Measurements from ENCODE around the gene IFI35.
"Not testable (repeated sequence)": the region's sequence is repeated elsewhere in the genome, so short reads cannot be mapped to it uniquely, and the experiment has no call there.

Gene IFI35

DNA sequence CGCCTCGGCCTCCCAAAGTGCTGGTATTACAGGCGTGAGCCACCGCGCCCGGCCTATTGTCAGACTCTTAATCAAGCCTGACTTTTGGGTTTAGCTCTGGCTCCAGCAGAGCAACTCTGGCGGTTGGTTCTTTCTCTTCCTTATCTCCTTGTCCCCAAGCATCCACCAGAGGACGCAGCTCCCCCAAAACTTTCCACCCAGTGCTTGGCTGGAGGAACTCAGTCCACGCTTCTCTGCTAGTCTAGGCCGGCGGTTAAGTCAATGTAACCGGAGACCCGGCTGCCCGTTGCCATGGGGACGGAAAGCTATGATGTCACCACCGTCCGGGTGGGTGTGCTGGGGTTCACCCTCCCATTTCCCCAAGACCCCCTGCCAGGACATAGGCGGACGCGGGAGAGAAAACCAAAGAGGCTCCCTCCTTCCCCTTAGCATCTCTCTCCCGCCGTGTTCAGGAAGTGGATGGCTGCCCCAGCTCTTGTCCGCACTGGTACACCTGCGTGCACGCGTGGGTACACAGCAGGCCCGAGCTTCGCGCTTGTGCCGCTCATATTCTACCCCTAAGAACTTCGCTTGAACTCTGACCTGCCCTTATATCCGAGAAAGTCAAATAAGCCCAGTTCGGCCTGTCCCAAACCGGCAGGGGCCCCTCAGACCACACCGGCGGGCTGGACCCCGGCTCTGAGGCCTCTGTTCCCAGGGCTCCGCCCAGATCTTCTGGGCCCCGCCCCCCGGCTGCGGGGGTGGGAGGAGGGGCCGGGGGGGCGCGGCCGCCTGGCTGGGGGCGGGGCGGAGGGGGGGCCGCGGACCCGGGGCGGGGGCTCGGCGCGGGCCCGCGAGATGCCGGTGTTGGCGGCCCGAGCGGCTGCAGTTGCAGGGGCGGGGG lies 18.1 kb downstream of the IFI35 start, which contains the start of gene RND2:
Gene RND2 (plus strand): TSS at position 825 of the 883 bp plus-strand sequence. CDS start 117 bp downstream, outside the sequence.
- DNase-seq (ENCODE audit: low read depth) = peak; percentile 73

DNA sequence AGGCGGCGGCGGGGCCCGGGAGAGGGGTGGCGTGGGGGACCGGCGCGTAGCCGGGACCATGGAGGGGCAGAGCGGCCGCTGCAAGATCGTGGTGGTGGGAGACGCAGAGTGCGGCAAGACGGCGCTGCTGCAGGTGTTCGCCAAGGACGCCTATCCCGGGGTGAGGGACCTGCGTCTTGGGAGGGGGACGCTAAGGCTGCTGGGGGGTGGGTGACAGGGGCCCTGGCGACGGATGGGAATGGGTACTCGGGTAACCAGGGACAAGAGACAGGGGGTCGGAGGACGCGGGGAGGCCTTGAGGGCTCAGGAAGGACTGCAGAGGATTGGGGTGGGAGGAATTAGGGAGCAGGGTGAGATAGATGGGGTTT lies 18.7 kb downstream of the IFI35 start:
- no peak for DNase-seq (ENCODE audit: low read depth)

DNA sequence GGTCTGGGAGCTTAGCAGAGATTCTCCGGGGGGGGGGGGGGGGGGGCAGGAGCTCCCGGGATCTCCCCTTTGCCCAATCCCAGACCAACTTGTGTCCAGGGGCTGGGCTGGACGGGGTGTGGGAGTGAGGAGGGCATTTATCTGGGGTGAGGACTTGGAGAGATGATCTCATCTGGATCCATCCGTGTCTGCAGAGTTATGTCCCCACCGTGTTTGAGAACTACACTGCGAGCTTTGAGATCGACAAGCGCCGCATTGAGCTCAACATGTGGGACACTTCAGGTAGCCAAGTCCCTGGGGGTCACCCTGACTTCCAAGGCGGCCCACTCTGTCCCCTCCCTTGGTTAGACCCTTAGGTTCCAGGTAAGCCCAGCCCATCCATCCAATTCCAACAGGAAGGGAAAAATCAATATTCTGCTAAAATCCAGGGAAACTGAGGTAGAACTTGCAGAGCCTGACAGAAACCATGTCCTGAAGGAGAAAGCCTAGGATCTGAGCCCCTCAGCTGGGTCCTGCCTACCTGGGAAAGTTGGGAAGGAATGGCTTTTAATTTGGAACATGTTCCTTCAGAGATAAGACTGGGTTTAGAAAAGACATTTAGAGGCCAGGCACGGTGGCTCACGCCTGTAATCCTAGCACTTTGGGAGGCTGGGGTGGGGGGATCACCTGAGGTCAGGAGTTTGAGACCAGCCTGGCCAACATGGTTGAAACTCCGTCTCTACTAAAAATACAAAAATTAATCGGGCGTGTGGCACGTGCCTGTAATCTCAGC lies 19.4 kb downstream of the IFI35 start:
- no peak for DNase-seq (ENCODE audit: low read depth)

DNA sequence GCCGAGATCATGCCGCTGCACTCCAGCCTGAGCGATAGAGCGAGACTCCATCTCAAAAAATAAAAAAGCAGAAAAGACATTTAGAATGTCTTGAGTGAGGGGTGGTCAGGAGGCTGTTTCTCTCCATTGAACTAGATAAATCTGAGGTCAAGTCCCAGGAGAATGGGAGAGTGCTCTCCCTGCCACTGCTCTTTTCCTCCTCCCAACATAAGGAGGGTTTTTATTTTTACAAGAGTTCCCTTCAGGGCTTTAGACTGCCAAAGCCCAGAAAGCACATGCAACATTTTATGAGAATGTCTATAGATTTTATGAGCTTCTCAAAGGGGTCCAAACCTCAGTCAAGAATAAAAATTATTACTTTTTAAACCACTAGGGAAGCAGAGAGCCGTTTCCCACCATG lies 20.0 kb downstream of the IFI35 start:
- no peak for DNase-seq (ENCODE audit: low read depth)

GRCh38 chr17:43027091-43028032 lies 20.8 kb downstream of the IFI35 start:
- DNase-seq (ENCODE audit: low read depth) = no peak

GRCh38 chr17:43028221-43028861 lies 21.8 kb downstream of the IFI35 start:
- DNase-seq (ENCODE audit: low read depth) = no peak

DNA sequence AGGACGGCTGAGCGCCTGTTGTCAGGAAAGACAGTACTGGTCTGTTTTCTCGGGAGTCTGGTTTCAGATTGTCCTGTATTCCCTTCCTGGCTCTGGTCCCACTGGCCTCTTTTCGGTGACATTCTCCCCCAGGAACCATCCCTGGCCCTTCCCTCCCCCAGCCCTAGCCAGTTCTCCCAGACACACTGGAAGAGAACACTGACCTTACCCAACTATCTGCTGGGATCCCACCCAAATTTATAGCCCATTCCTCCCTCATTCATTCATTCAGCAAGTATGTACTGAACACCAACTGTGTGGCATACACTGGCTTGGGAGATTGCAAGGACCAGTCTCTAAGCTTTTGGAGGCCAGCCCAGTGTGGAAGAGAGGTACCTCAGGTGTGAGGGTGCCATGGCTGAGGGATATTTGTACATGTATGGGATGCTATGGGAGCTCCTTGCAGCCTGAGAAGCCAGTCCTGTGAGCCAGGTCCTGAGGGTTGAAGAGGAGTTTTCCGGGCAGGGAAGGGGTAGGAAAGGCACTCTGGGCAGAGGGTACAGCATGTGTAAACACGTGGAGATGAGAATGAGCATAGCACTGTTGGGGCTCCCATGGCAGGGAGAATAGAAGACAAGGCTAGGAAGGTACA lies 23.7 kb downstream of the IFI35 start:
- no peak for DNase-seq (ENCODE audit: low read depth)

GRCh38 chr17:43031666-43032065 lies 25.1 kb downstream of the IFI35 start:
- DNase-seq (ENCODE audit: low read depth) = no peak

GRCh38 chr17:43033948-43034881 lies 27.6 kb downstream of the IFI35 start:
- DNase-seq (ENCODE audit: low read depth) = no peak

DNA sequence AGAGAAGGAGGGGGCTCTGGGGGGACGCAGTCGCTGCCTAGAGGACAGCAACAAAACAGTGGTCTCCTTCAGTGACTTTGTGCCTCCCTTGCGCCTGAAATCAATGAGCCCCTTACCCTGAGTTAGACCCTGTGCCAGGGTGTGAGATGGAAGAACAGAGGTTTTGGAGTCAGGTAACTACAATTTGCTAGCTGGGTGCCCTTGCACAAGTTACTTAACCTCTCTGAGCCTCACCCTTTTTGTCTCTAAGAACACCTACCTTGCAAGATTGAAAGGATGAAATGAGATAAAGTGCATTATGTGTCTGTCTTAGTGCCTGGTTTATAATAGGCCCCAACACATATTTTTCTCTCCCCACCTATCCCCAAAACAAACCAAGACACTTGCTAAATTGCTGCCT lies 28.3 kb downstream of the IFI35 start:
- no peak for DNase-seq (ENCODE audit: low read depth)

GRCh38 chr17:43039646-43040045 lies 33.1 kb downstream of the IFI35 start:
- DNase-seq (ENCODE audit: low read depth) = no peak

DNA sequence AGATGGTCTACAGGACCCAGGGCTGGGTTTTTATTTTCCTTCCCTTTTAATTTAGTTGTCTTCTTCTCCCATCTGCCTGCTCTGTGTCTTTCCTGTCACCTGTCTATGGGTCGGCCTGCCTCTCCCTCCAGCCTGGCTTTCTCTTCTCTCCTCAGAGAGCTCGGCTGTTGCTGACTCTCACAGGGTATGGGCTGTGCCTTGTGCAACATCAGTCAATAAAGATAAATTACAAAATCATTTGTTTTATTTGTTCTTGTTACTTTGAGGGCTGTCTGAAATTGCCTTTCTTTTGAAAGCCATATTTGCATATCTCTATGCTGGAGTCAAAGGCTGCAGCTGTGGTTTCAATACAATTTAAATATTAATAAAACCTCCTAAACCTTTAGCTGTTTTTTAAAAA lies 34.1 kb downstream of the IFI35 start:
- no peak for DNase-seq (ENCODE audit: low read depth)

GRCh38 chr17:43042025-43042628 lies 35.5 kb downstream of the IFI35 start:
- DNase-seq (ENCODE audit: low read depth) = no peak

- DNase-seq (ENCODE audit: low read depth) = no peak
Measured at GRCh38 chr17:43043307-43043706, 36.7 kb downstream of the IFI35 start.

DNA sequence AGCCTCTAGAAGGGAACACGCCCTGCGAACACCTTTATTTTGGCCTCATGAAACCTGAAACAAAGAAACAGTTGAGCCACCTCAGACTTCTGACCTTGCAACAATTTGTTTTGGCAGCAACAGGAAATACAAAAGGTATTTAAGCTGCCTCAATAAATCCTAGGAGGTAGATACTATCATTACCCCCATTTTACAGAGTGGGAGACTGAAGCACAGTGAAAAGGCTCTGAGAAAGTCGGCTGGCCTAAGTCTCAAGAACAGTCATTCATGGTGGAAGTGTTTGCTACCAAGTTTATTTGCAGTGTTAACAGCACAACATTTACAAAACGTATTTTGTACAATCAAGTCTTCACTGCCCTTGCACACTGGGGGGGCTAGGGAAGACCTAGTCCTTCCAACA lies 37.4 kb downstream of the IFI35 start:
- no peak for DNase-seq (ENCODE audit: low read depth)

- no peak for DNase-seq (ENCODE audit: low read depth)
Measured at GRCh38 chr17:43051969-43052368, 45.4 kb downstream of the IFI35 start.

GRCh38 chr17:43053008-43053407 lies 46.4 kb downstream of the IFI35 start:
- DNase-seq (ENCODE audit: low read depth) = not testable (repeated sequence)

- DNase-seq (ENCODE audit: low read depth) = no peak
Measured at GRCh38 chr17:43056051-43056450, 49.5 kb downstream of the IFI35 start.

GRCh38 chr17:43062984-43063638 lies 56.5 kb downstream of the IFI35 start:
- DNase-seq (ENCODE audit: low read depth) = no peak

Measured in stimulated activated CD4-positive, alpha-beta T cell treated with anti-CD3 and anti-CD28 coated beads, Interleukin-2, amount 100 ng/mL, for 4 hours (primary cell).